Activated T-helper 1 cell treated with anti-CD3 and anti-CD28 coated beads, Interleukin-12 subunit alpha, Interleukin-12 subunit beta, Interleukin-2, Interleukin-4 antibody, amounts not matched to agents 30 ng/mL and 10 ng/mL and 1 ng/mL, durations not matched to agents 14 hours and 24 hours and 36 hours (primary cell): ENCODE measurements around the gene FBXO5. TPM values are rescaled to one million over a fixed set of nuclear protein-coding genes. Genes with fewer than 3 reads are reported as not detected.

Experiments used
- DNase-seq: peaks from one replicate; pipeline ENCODE4 v3.0.0; 2021; ENCODE audit warnings: low spot score
- H3K27ac Mint-ChIP-seq: one replicate; pipeline ENCODE4 v1.8.0; 2021; ENCODE audit warnings: mild to moderate bottlenecking, mixed read lengths
- H3K27me3 Mint-ChIP-seq: one replicate; pipeline ENCODE4 v1.8.0; 2022; ENCODE audit warnings: mild to moderate bottlenecking, moderate library complexity, mixed read lengths; ENCODE audit not compliant: insufficient read depth
- H3K36me3 Mint-ChIP-seq: one replicate; pipeline ENCODE4 v1.8.0; 2021; ENCODE audit warnings: low read depth, mixed read lengths
- H3K4me1 Mint-ChIP-seq: one replicate; pipeline ENCODE4 v1.8.0; 2021; ENCODE audit warnings: low read depth, mixed read lengths
- H3K4me3 Mint-ChIP-seq: one replicate; pipeline ENCODE4 v1.8.0; 2021; ENCODE audit warnings: mild to moderate bottlenecking, moderate library complexity, mixed read lengths
- H3K9me3 Mint-ChIP-seq: one replicate; pipeline ENCODE4 v1.8.0; 2021; ENCODE audit warnings: mixed read lengths
- intact Hi-C: fragments of 100-400 bp; cut with micrococcal nuclease; formaldehyde crosslinking; loops from one replicate; pipeline ENCODE4 v1.15.1; 2024
- total RNA-seq: library from RNA; stranded (reverse); gene quantifications from 2 replicates; pipeline ENCODE4 v1.2.3, GENCODE V29; 2022

The FBXO5 gene
- total RNA-seq, result 29.4 and 33.2 TPM in 2 replicates

GRCh38 chr6:152982904-152983636 is at the start of gene FBXO5:
FBXO5 (minus strand) TSS chr6:152983041; CDS start chr6:152982959, 82 bp downstream.
- H3K36me3 Mint-ChIP-seq, result peaks cover 33% of the 10 kb centered on the region
- no peaks in the 10 kb centered on the region for H3K27me3 Mint-ChIP-seq
- intact Hi-C loops, result loop anchor here (1.0 to 5.0 kb wide), 5 partner anchors 9 to 1749 kb away; partner anchors contain the start of genes RMND1, SCAF8 and ZBTB2
- peak; percentile 98 for DNase-seq
- H3K4me3 Mint-ChIP-seq, result peak within 1 kb of the TSS; percentile 96
- H3K9me3 Mint-ChIP-seq, result no peaks in the 10 kb centered on the region
- H3K27ac Mint-ChIP-seq, result peak within 1 kb of the TSS; percentile 100
- H3K4me1 Mint-ChIP-seq, result peaks cover 53% of the 10 kb centered on the region

GRCh38 chr6:153032255-153032882 is 49.5 kb upstream of the FBXO5 start:
- H3K4me3 Mint-ChIP-seq, result no peak overlapping the region
- no peaks in the 10 kb centered on the region for H3K9me3 Mint-ChIP-seq
- intact Hi-C loops, result no loop called here
- H3K27me3 Mint-ChIP-seq, result peaks cover 25% of the 10 kb centered on the region
- H3K4me1 Mint-ChIP-seq, result no peaks in the 10 kb centered on the region
- DNase-seq, result no peak
- H3K27ac Mint-ChIP-seq, result no peak overlapping the region
- no peaks in the 10 kb centered on the region for H3K36me3 Mint-ChIP-seq

GRCh38 chr6:153031335-153031955 is 48.6 kb upstream of the FBXO5 start:
- Mint-ChIP-seq H3K4me3 (no peak overlapping the region), H3K9me3 (no peaks in the 10 kb centered on the region), H3K27me3 (peaks cover 32% of the 10 kb centered on the region), H3K36me3 (no peaks in the 10 kb centered on the region), H3K4me1 (no peaks in the 10 kb centered on the region), H3K27ac (no peak overlapping the region)
- no peak for DNase-seq
- intact Hi-C loops, result loop anchor here (2.0 kb wide), 1 partner anchor 281 kb away; no protein-coding TSS in a partner anchor

- no peaks in the 10 kb centered on the region for H3K9me3 Mint-ChIP-seq
- H3K4me3 Mint-ChIP-seq, result no peak overlapping the region
- H3K36me3 Mint-ChIP-seq, result no peaks in the 10 kb centered on the region
- no peak for DNase-seq
- intact Hi-C loops, result no loop called here
- H3K27ac Mint-ChIP-seq, result no peak overlapping the region
- H3K27me3 Mint-ChIP-seq, result peaks cover 37% of the 10 kb centered on the region
- peaks cover 7% of the 10 kb centered on the region for H3K4me1 Mint-ChIP-seq
These were observed 46.1 kb upstream of the FBXO5 start for GRCh38 chr6:153028963-153029362.

- peaks cover 41% of the 10 kb centered on the region for H3K27me3 Mint-ChIP-seq
- no peaks in the 10 kb centered on the region for H3K36me3 Mint-ChIP-seq
- DNase-seq, result no peak
- no peak overlapping the region for H3K4me3 Mint-ChIP-seq
- intact Hi-C loops, result no loop called here
- H3K4me1 Mint-ChIP-seq, result peaks cover 7% of the 10 kb centered on the region
- H3K9me3 Mint-ChIP-seq, result no peaks in the 10 kb centered on the region
- peak overlapping the region; percentile 24 for H3K27ac Mint-ChIP-seq
These were observed 45.4 kb upstream of the FBXO5 start for GRCh38 chr6:153028286-153028685.

- Mint-ChIP-seq H3K36me3 (no peaks in the 10 kb centered on the region), H3K4me3 (no peak overlapping the region), H3K9me3 (no peaks in the 10 kb centered on the region), H3K27me3 (peaks cover 45% of the 10 kb centered on the region), H3K27ac (no peak overlapping the region), H3K4me1 (peaks cover 7% of the 10 kb centered on the region)
- intact Hi-C loops, result no loop called here
- no peak for DNase-seq
These were observed 44.6 kb upstream of the FBXO5 start for GRCh38 chr6:153027480-153027879.

- no peak overlapping the region for H3K27ac Mint-ChIP-seq
- H3K9me3 Mint-ChIP-seq, result no peaks in the 10 kb centered on the region
- peaks cover 41% of the 10 kb centered on the region for H3K27me3 Mint-ChIP-seq
- no peaks in the 10 kb centered on the region for H3K36me3 Mint-ChIP-seq
- H3K4me1 Mint-ChIP-seq, result peaks cover 7% of the 10 kb centered on the region
- DNase-seq, result no peak
- intact Hi-C loops, result loop anchor here (1.0 to 2.0 kb wide), 4 partner anchors 21 to 160 kb away; no protein-coding TSS in a partner anchor
- H3K4me3 Mint-ChIP-seq, result no peak overlapping the region
These were observed 41.8 kb upstream of the FBXO5 start for GRCh38 chr6:153024709-153025017.

- H3K4me3 Mint-ChIP-seq, result no peak overlapping the region
- no peaks in the 10 kb centered on the region for H3K36me3 Mint-ChIP-seq
- peaks cover 40% of the 10 kb centered on the region for H3K27me3 Mint-ChIP-seq
- H3K27ac Mint-ChIP-seq, result no peak overlapping the region
- peaks cover 7% of the 10 kb centered on the region for H3K4me1 Mint-ChIP-seq
- no peaks in the 10 kb centered on the region for H3K9me3 Mint-ChIP-seq
- DNase-seq, result peak; percentile 28
- intact Hi-C loops, result loop anchor here (1.0 to 2.0 kb wide), 4 partner anchors 21 to 160 kb away; no protein-coding TSS in a partner anchor
These were observed 41.3 kb upstream of the FBXO5 start for GRCh38 chr6:153023977-153024708.

- intact Hi-C loops, result no loop called here
- Mint-ChIP-seq H3K27ac (no peak overlapping the region), H3K4me3 (no peak overlapping the region), H3K36me3 (no peaks in the 10 kb centered on the region), H3K4me1 (no peaks in the 10 kb centered on the region), H3K9me3 (no peaks in the 10 kb centered on the region), H3K27me3 (peaks cover 24% of the 10 kb centered on the region)
- no peak for DNase-seq
These were observed 35.5 kb upstream of the FBXO5 start for GRCh38 chr6:153018355-153018754.

GRCh38 chr6:153016846-153017245 is 34.0 kb upstream of the FBXO5 start:
- Mint-ChIP-seq H3K4me3 (no peak overlapping the region), H3K27ac (no peak overlapping the region), H3K36me3 (no peaks in the 10 kb centered on the region), H3K9me3 (no peaks in the 10 kb centered on the region), H3K4me1 (no peaks in the 10 kb centered on the region), H3K27me3 (peaks cover 20% of the 10 kb centered on the region)
- DNase-seq, result no peak
- intact Hi-C loops, result no loop called here

GRCh38 chr6:153015094-153015640 is 32.3 kb upstream of the FBXO5 start:
- intact Hi-C loops, result no loop called here
- Mint-ChIP-seq H3K36me3 (no peaks in the 10 kb centered on the region), H3K4me1 (no peaks in the 10 kb centered on the region), H3K9me3 (no peaks in the 10 kb centered on the region), H3K27ac (no peak overlapping the region), H3K27me3 (peaks cover 26% of the 10 kb centered on the region), H3K4me3 (no peak overlapping the region)
- DNase-seq, result no peak

- no peak for DNase-seq
- H3K4me1 Mint-ChIP-seq, result no peaks in the 10 kb centered on the region
- H3K27ac Mint-ChIP-seq, result no peak overlapping the region
- intact Hi-C loops, result no loop called here
- no peaks in the 10 kb centered on the region for H3K9me3 Mint-ChIP-seq
- peaks cover 32% of the 10 kb centered on the region for H3K27me3 Mint-ChIP-seq
- no peak overlapping the region for H3K4me3 Mint-ChIP-seq
- no peaks in the 10 kb centered on the region for H3K36me3 Mint-ChIP-seq
These were observed 30.6 kb upstream of the FBXO5 start for GRCh38 chr6:153013438-153013837.
